Liver (tissue), 3 donors: ENCODE results near the gene PFN3.

Experiments
- EGR1 ChIP-seq, 2 donors: IDR thresholded peaks; 2 replicates each; pipeline ENCODE4 v1.6.1; 2016 to 2018; ENCODE audit warnings: antibody characterized with exemption in 2 of 2, low read depth in 2 of 2
- GABPA ChIP-seq, 2 donors: IDR thresholded peaks in 1 of 2; conservative IDR thresholded peaks in 1 of 2; 2 replicates each; pipeline ENCODE4 v1.6.1; 2016; ENCODE audit warnings: antibody characterized with exemption in 2 of 2, mild to moderate bottlenecking in 1 of 2, moderate library complexity in 1 of 2
- JUND ChIP-seq, 2 donors: IDR thresholded peaks; 2 replicates each; pipeline ENCODE4 v1.6.1; 2016; ENCODE audit warnings: antibody characterized with exemption in 2 of 2
- NR2F2 ChIP-seq: IDR thresholded peaks from 2 replicates; pipeline ENCODE4 v1.6.1; 2016; ENCODE audit warnings: antibody characterized with exemption
- RAD21 ChIP-seq, 2 donors: IDR thresholded peaks; 2 replicates each; pipeline ENCODE4 v1.6.1; 2016; ENCODE audit warnings: antibody characterized with exemption in 2 of 2, mild to moderate bottlenecking in 2 of 2
- RXRA ChIP-seq, 2 donors: IDR thresholded peaks; 2 replicates each; pipeline ENCODE4 v1.6.1; 2017 to 2018; ENCODE audit warnings: antibody characterized with exemption in 2 of 2, mild to moderate bottlenecking in 1 of 2
- SP1 ChIP-seq: IDR thresholded peaks from 2 replicates; pipeline ENCODE4 v1.6.1; 2018; ENCODE audit warnings: antibody characterized with exemption, mild to moderate bottlenecking
- TAF1 ChIP-seq: conservative IDR thresholded peaks from 2 replicates; pipeline ENCODE4 v1.6.1; 2016; ENCODE audit warnings: antibody characterized with exemption, mild to moderate bottlenecking
- YY1 ChIP-seq: IDR thresholded peaks from 2 replicates; pipeline ENCODE4 v1.6.1; 2016; ENCODE audit warnings: antibody characterized with exemption, mild to moderate bottlenecking
- TF ChIP-seq, protein P1 (sequence below): fragments of 150-350 bp; IDR thresholded peaks from 2 replicates; pipeline ENCODE4 v1.5.1; 2017; ENCODE audit warnings: improper control_type of control experiment, low read depth, low read length; ENCODE audit not compliant: missing input control
- TF ChIP-seq, protein P2 (sequence below): IDR thresholded peaks from 2 replicates; pipeline ENCODE4 v1.6.1; 2016; ENCODE audit warnings: antibody characterized with exemption
- TF ChIP-seq, protein P3 (sequence below): IDR thresholded peaks from 2 replicates; pipeline ENCODE4 v1.6.1; 2016; ENCODE audit warnings: antibody characterized with exemption
- TF ChIP-seq, protein P4 (sequence below): IDR thresholded peaks from 2 replicates; pipeline ENCODE4 v1.6.1; 2016; ENCODE audit warnings: antibody characterized with exemption, mild to moderate bottlenecking
- TF ChIP-seq, protein P5 (sequence below): IDR thresholded peaks from 2 replicates; pipeline ENCODE4 v1.6.1; 2016; ENCODE audit warnings: antibody characterized with exemption
- donor health status: healthy.
- donor health status: healthy.

DNA sequence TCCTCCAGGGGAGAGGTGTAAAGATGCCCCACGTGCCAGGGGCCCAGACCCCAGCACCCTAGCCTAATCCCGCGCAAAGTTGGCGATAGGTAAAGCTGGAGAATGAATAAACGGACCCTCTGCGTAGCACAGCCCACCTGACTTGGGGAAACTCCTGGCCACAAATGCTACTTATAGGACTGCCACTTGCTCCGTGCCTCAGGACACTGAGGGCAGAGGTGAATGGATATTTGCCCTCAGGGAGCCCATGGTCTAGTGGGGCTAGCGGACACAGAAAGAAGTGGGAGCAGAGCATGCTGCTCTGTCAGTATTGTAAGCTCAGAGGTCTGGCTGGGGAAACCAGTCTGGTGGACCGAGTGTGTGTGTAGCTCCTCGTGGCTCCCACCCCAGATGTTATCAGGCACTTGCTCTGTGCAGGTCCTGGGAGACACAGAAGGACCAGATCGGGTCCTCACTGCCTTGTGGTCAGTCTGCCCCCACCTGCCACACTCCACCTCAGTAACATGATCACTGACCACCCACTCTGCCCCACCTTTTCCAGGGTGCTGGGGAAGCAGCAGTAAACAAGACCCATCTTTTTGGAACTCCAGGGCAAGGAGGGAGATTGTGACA, 26.9 kb upstream of the PFN3 start:
- TF ChIP-seq, protein P1, sequence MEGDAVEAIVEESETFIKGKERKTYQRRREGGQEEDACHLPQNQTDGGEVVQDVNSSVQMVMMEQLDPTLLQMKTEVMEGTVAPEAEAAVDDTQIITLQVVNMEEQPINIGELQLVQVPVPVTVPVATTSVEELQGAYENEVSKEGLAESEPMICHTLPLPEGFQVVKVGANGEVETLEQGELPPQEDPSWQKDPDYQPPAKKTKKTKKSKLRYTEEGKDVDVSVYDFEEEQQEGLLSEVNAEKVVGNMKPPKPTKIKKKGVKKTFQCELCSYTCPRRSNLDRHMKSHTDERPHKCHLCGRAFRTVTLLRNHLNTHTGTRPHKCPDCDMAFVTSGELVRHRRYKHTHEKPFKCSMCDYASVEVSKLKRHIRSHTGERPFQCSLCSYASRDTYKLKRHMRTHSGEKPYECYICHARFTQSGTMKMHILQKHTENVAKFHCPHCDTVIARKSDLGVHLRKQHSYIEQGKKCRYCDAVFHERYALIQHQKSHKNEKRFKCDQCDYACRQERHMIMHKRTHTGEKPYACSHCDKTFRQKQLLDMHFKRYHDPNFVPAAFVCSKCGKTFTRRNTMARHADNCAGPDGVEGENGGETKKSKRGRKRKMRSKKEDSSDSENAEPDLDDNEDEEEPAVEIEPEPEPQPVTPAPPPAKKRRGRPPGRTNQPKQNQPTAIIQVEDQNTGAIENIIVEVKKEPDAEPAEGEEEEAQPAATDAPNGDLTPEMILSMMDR: no peak
- TF ChIP-seq EGR1 (IDR thresholded peaks at IDR 0.05; ENCODE audit: low read depth in 2 of 2): no peak
- no peak for TF ChIP-seq GABPA (IDR thresholded peaks at IDR 0.05 in 1 of 2, conservative IDR thresholded peaks at IDR 0.05 in 1 of 2)
- TF ChIP-seq, protein P2, sequence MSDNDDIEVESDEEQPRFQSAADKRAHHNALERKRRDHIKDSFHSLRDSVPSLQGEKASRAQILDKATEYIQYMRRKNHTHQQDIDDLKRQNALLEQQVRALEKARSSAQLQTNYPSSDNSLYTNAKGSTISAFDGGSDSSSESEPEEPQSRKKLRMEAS: no peak
- TF ChIP-seq, protein P3, sequence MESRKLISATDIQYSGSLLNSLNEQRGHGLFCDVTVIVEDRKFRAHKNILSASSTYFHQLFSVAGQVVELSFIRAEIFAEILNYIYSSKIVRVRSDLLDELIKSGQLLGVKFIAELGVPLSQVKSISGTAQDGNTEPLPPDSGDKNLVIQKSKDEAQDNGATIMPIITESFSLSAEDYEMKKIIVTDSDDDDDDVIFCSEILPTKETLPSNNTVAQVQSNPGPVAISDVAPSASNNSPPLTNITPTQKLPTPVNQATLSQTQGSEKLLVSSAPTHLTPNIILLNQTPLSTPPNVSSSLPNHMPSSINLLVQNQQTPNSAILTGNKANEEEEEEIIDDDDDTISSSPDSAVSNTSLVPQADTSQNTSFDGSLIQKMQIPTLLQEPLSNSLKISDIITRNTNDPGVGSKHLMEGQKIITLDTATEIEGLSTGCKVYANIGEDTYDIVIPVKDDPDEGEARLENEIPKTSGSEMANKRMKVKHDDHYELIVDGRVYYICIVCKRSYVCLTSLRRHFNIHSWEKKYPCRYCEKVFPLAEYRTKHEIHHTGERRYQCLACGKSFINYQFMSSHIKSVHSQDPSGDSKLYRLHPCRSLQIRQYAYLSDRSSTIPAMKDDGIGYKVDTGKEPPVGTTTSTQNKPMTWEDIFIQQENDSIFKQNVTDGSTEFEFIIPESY: no peak
- TF ChIP-seq NR2F2: no peak
- TF ChIP-seq SP1: no peak
- TF ChIP-seq, protein P4, sequence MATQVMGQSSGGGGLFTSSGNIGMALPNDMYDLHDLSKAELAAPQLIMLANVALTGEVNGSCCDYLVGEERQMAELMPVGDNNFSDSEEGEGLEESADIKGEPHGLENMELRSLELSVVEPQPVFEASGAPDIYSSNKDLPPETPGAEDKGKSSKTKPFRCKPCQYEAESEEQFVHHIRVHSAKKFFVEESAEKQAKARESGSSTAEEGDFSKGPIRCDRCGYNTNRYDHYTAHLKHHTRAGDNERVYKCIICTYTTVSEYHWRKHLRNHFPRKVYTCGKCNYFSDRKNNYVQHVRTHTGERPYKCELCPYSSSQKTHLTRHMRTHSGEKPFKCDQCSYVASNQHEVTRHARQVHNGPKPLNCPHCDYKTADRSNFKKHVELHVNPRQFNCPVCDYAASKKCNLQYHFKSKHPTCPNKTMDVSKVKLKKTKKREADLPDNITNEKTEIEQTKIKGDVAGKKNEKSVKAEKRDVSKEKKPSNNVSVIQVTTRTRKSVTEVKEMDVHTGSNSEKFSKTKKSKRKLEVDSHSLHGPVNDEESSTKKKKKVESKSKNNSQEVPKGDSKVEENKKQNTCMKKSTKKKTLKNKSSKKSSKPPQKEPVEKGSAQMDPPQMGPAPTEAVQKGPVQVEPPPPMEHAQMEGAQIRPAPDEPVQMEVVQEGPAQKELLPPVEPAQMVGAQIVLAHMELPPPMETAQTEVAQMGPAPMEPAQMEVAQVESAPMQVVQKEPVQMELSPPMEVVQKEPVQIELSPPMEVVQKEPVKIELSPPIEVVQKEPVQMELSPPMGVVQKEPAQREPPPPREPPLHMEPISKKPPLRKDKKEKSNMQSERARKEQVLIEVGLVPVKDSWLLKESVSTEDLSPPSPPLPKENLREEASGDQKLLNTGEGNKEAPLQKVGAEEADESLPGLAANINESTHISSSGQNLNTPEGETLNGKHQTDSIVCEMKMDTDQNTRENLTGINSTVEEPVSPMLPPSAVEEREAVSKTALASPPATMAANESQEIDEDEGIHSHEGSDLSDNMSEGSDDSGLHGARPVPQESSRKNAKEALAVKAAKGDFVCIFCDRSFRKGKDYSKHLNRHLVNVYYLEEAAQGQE: no peak
- TF ChIP-seq, protein P5, sequence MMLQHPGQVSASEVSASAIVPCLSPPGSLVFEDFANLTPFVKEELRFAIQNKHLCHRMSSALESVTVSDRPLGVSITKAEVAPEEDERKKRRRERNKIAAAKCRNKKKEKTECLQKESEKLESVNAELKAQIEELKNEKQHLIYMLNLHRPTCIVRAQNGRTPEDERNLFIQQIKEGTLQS: no peak
- no peak for TF ChIP-seq YY1
- TF ChIP-seq RAD21 (IDR thresholded peaks at IDR 0.05): no peak
- TF ChIP-seq RXRA (IDR thresholded peaks at IDR 0.05): no peak
- no peak for TF ChIP-seq JUND (IDR thresholded peaks at IDR 0.05)
- no peak for TF ChIP-seq TAF1
